Osteoblast (primary cell): ENCODE results near the gene KBTBD12. TPM values are rescaled to one million over a fixed set of nuclear protein-coding genes. Genes with fewer than 3 reads are reported as not detected.

ENCODE experiments used
- DNase-seq: peaks from one replicate; pipeline ENCODE4 v3.0.0; 2011; ENCODE audit warnings: low spot score, mixed read lengths; ENCODE audit not compliant: insufficient read length; ENCODE audit errors: missing footprints
- H2AFZ ChIP-seq: 2 replicates; pipeline ENCODE4 v1.6.0; 2011; ENCODE audit warnings: mild to moderate bottlenecking, low read length
- H3K27ac ChIP-seq: 2 replicates; pipeline ENCODE4 v1.5.1; 2011; ENCODE audit warnings: mild to moderate bottlenecking, low read depth, low read length, moderate library complexity
- H3K27me3 ChIP-seq: 2 replicates; pipeline ENCODE4 v1.6.0; 2012; ENCODE audit warnings: mild to moderate bottlenecking, control low read depth, inconsistent platforms, low read length, moderate library complexity; ENCODE audit not compliant: insufficient read depth
- H3K36me3 ChIP-seq: 2 replicates; pipeline ENCODE4 v1.5.1; 2011; ENCODE audit warnings: mild to moderate bottlenecking, low read length, control low read depth, moderate library complexity; ENCODE audit not compliant: insufficient read depth
- H3K4me1 ChIP-seq: 2 replicates; pipeline ENCODE4 v1.5.1; 2011; ENCODE audit warnings: mild to moderate bottlenecking, low read length, control low read depth, moderate library complexity; ENCODE audit not compliant: insufficient read depth
- H3K4me2 ChIP-seq: 2 replicates; pipeline ENCODE4 v1.6.0; 2011; ENCODE audit warnings: mild to moderate bottlenecking, low read length; ENCODE audit not compliant: insufficient read depth
- H3K4me3 ChIP-seq: fragments of 200-600 bp; sonication (generic); 3 replicates; pipeline ENCODE4 v1.5.1; 2012; ENCODE audit warnings: mild to moderate bottlenecking, low read length, inconsistent platforms; ENCODE audit not compliant: insufficient read depth
- H3K79me2 ChIP-seq: 2 replicates; pipeline ENCODE4 v1.6.0; 2012; ENCODE audit warnings: mild to moderate bottlenecking, low read length, control low read depth, inconsistent platforms; ENCODE audit not compliant: insufficient read depth
- H3K9me3 ChIP-seq: 2 replicates; pipeline ENCODE4 v1.5.1; 2011; ENCODE audit warnings: low read depth, low read length, control low read depth
- H4K20me1 ChIP-seq: 2 replicates; pipeline ENCODE4 v1.6.0; 2012; ENCODE audit warnings: mild to moderate bottlenecking, low read length, control low read depth; ENCODE audit not compliant: insufficient read depth
- total RNA-seq: library from RNA; depleted of rRNA; stranded (reverse); fragments of >200 nt; gene quantifications from 2 replicates; pipeline ENCODE4 v1.2.3, GENCODE V29; 2012
- TF ChIP-seq, protein P1 (sequence below): IDR thresholded peaks from 2 replicates; pipeline ENCODE4 v1.5.1; 2011; ENCODE audit warnings: mild to moderate bottlenecking, low read depth, low read length, moderate library complexity; ENCODE audit errors: extremely low read depth

KBTBD12 gene
- total RNA-seq, 1 donor, result not detected

- TF ChIP-seq, protein P1, sequence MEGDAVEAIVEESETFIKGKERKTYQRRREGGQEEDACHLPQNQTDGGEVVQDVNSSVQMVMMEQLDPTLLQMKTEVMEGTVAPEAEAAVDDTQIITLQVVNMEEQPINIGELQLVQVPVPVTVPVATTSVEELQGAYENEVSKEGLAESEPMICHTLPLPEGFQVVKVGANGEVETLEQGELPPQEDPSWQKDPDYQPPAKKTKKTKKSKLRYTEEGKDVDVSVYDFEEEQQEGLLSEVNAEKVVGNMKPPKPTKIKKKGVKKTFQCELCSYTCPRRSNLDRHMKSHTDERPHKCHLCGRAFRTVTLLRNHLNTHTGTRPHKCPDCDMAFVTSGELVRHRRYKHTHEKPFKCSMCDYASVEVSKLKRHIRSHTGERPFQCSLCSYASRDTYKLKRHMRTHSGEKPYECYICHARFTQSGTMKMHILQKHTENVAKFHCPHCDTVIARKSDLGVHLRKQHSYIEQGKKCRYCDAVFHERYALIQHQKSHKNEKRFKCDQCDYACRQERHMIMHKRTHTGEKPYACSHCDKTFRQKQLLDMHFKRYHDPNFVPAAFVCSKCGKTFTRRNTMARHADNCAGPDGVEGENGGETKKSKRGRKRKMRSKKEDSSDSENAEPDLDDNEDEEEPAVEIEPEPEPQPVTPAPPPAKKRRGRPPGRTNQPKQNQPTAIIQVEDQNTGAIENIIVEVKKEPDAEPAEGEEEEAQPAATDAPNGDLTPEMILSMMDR, result no peak
- no peaks in the 10 kb centered on the region for H3K79me2 ChIP-seq
- no peak overlapping the region for H2AFZ ChIP-seq
- no peak overlapping the region for H3K4me3 ChIP-seq
- H4K20me1 ChIP-seq, result no peaks in the 10 kb centered on the region
- H3K27ac ChIP-seq, result no peak overlapping the region
- H3K27me3 ChIP-seq, result peaks cover 3% of the 10 kb centered on the region
- no peaks in the 10 kb centered on the region for H3K36me3 ChIP-seq
- no peaks in the 10 kb centered on the region for H3K9me3 ChIP-seq
- no peak for DNase-seq
- no peaks in the 10 kb centered on the region for H3K4me1 ChIP-seq
- H3K4me2 ChIP-seq, result no peak overlapping the region
Observed at GRCh38 chr3:127994011-127994410, 79.0 kb downstream of the KBTBD12 start.

GRCh38 chr3:127997016-127997415, 82.0 kb downstream of the KBTBD12 start:
- H2AFZ ChIP-seq, result no peak overlapping the region
- no peaks in the 10 kb centered on the region for H3K36me3 ChIP-seq
- no peak overlapping the region for H3K27ac ChIP-seq
- no peaks in the 10 kb centered on the region for H3K79me2 ChIP-seq
- H4K20me1 ChIP-seq, result no peaks in the 10 kb centered on the region
- peaks cover 3% of the 10 kb centered on the region for H3K9me3 ChIP-seq
- H3K4me3 ChIP-seq, result no peak overlapping the region
- peaks cover 8% of the 10 kb centered on the region for H3K27me3 ChIP-seq
- H3K4me1 ChIP-seq, result no peaks in the 10 kb centered on the region
- no peak for DNase-seq
- H3K4me2 ChIP-seq, result no peak overlapping the region
- TF ChIP-seq, protein P1, result no peak

DNA sequence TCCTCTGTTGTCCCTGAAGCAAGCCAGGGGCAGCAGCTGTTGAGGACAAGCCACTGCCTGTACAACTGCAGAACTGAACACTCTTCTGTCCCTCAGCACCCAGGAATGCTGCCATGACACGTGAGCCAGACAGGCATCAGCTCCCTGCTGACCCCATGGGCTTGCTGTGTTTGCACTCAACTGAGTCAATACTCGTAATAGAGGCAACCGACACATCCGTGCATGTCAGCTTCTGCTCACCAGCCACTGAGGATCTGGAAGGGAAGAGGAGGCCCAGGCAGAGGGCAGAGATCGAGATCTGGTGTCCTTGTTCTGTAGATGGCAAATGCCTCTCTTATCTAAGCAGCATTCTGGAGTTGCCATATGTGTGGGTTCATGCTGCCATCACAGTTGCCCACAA, 82.9 kb downstream of the KBTBD12 start:
- DNase-seq, result no peak
- H3K9me3 ChIP-seq, result peaks cover 3% of the 10 kb centered on the region

DNA sequence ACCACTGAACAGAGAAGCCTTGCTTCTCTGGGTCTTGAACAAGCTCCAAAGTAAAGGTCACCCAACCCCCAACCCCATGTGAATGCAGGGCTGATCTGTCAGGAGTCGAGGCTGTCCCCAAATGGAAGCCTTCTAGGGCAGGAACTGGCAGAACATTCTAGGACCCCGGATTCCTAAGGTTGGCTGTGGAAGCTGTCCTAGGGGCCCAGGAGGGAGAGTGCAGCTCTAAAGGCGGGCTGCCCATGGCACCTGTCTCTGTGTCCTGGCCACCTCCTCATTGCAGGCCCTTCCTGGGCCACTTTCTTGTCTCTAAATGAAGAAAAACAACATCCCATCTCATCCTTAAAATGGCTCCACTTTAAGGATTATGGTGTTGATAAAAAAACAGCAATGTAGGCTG, 83.6 kb downstream of the KBTBD12 start:
- Histone ChIP-seq H3K4me2 (no peak overlapping the region), H3K27me3 (peaks cover 20% of the 10 kb centered on the region), H3K79me2 (no peaks in the 10 kb centered on the region), H3K9me3 (peaks cover 3% of the 10 kb centered on the region), H3K4me3 (no peak overlapping the region), H3K36me3 (no peaks in the 10 kb centered on the region), H3K4me1 (no peaks in the 10 kb centered on the region), H3K27ac (no peak overlapping the region), H2AFZ (no peak overlapping the region), H4K20me1 (no peaks in the 10 kb centered on the region)
- TF ChIP-seq, protein P1, result no peak
- no peak for DNase-seq

More for the DNA sequence above, 82.9 kb downstream of the KBTBD12 start:
- TF ChIP-seq, protein P1, result no peak
- no peaks in the 10 kb centered on the region for H3K36me3 ChIP-seq
- H3K4me1 ChIP-seq, result no peaks in the 10 kb centered on the region
- H3K79me2 ChIP-seq, result no peaks in the 10 kb centered on the region
- no peak overlapping the region for H3K4me3 ChIP-seq
- H3K4me2 ChIP-seq, result no peak overlapping the region
- H4K20me1 ChIP-seq, result no peaks in the 10 kb centered on the region
- H3K27ac ChIP-seq, result no peak overlapping the region
- H3K27me3 ChIP-seq, result peaks cover 15% of the 10 kb centered on the region
- no peak overlapping the region for H2AFZ ChIP-seq
